MM.1S (cell line): ENCODE measurements around the gene DUSP9.

Experiments
- DNase-seq: peaks from one replicate; pipeline ENCODE4 v3.0.0-alpha.2; 2015
- H2AFZ ChIP-seq: fragments of 300-600 bp; sonication (generic); 2 replicates; pipeline ENCODE4 v1.6.0; 2016; ENCODE audit warnings: antibody characterized with exemption, low read length
- H3F3A ChIP-seq: fragments of 300-600 bp; sonication (generic); 2 replicates; pipeline ENCODE4 v1.6.1; 2016; ENCODE audit warnings: mild to moderate bottlenecking, antibody characterized with exemption, low read length, moderate library complexity, mixed read lengths; ENCODE audit not compliant: insufficient read depth
- H3K27ac ChIP-seq: fragments of 300-600 bp; sonication (generic); 2 replicates; pipeline ENCODE4 v1.5.1; 2016; ENCODE audit warnings: mild to moderate bottlenecking, low read length
- H3K27me3 ChIP-seq: fragments of 300-600 bp; sonication (generic); replicated peaks from 2 replicates; pipeline ENCODE4 v1.6.0; 2016; ENCODE audit warnings: low read length; ENCODE audit not compliant: insufficient read depth
- H3K36me3 ChIP-seq: fragments of 300-600 bp; sonication (generic); replicated peaks from 2 replicates; pipeline ENCODE4 v1.6.1; 2016; ENCODE audit warnings: mild to moderate bottlenecking, low read length, mixed read lengths; ENCODE audit not compliant: insufficient read depth
- H3K4me1 ChIP-seq: fragments of 300-600 bp; sonication (generic); 2 replicates; pipeline ENCODE4 v1.6.1; 2016; ENCODE audit warnings: low read length, mixed read lengths
- H3K4me2 ChIP-seq: fragments of 300-600 bp; sonication (generic); 2 replicates; pipeline ENCODE4 v1.6.0; 2016; ENCODE audit warnings: low read depth, low read length
- H3K4me3 ChIP-seq: fragments of 300-600 bp; sonication (generic); 2 replicates; pipeline ENCODE4 v1.5.1; 2016; ENCODE audit warnings: low read length, mixed read lengths
- H3K79me2 ChIP-seq: fragments of 300-600 bp; sonication (generic); 2 replicates; pipeline ENCODE4 v1.6.1; 2016; ENCODE audit warnings: mixed run types, low read length, mixed read lengths
- H3K9ac ChIP-seq: fragments of 300-600 bp; sonication (generic); 2 replicates; pipeline ENCODE4 v1.6.1; 2016; ENCODE audit warnings: low read length, mixed read lengths
- H3K9me2 ChIP-seq: fragments of 300-600 bp; sonication (generic); replicated peaks from 2 replicates; pipeline ENCODE4 v1.6.1; 2016; ENCODE audit warnings: mild to moderate bottlenecking, low read length, mixed read lengths; ENCODE audit not compliant: insufficient read depth
- H3K9me3 ChIP-seq: fragments of 300-600 bp; sonication (generic); replicated peaks from 2 replicates; pipeline ENCODE4 v1.6.1; 2016; ENCODE audit warnings: mild to moderate bottlenecking, low read length, mixed read lengths; ENCODE audit not compliant: insufficient read depth
- H4K20me1 ChIP-seq: fragments of 300-600 bp; sonication (generic); 2 replicates; pipeline ENCODE4 v1.6.1; 2016; ENCODE audit warnings: mild to moderate bottlenecking, low read length, moderate library complexity, mixed read lengths; ENCODE audit not compliant: insufficient read depth
- CTCF ChIP-seq: fragments of 300-600 bp; sonication (generic); IDR thresholded peaks from 2 replicates; pipeline ENCODE4 v1.5.1; 2016; ENCODE audit warnings: antibody characterized with exemption, low read length, mixed read lengths
- EZH2 ChIP-seq: fragments of 300-600 bp; sonication (generic); optimal IDR thresholded peaks from 2 replicates; pipeline ENCODE3; 2017; ENCODE audit warnings: low read depth, mild to moderate bottlenecking, antibody characterized with exemption, low read length, mixed read lengths
- EZH2phosphoT487 ChIP-seq: fragments of 300-600 bp; sonication (generic); IDR thresholded peaks from 2 replicates; pipeline ENCODE4 v1.6.1; 2018; ENCODE audit warnings: antibody characterized with exemption, low read length

DUSP9 gene

DNA sequence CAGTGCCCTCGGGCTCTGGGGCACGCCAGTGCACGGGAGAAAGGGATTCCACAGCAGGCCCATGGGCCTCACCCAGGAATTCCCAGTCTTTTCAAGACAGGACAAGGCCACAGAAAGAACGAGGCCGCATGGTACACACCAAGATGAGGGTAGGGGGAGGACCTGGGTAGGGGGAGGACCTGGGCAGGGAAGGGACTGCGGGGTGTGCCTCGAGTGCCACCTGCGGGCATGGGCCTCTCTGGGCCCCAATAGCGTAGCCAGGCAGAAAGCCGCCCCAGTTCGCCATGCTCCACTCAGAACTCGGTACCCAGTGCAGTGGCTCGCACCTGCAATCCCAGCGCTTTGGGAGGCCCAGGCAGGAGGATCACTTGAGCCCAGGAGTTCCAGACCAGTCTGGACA lies 14.0 kb upstream of the DUSP9 start:
- Histone ChIP-seq H3K36me3 (no peaks in the 10 kb centered on the region), H3K9ac (no peak overlapping the region), H2AFZ (no peak overlapping the region), H3K4me1 (no peaks in the 10 kb centered on the region), H3K79me2 (no peaks in the 10 kb centered on the region), H3F3A (no peaks in the 10 kb centered on the region), H3K4me2 (no peak overlapping the region), H3K4me3 (no peak overlapping the region), H3K9me3 (no peaks in the 10 kb centered on the region), H3K27ac (no peak overlapping the region), H3K9me2 (no peaks in the 10 kb centered on the region), H3K27me3 (peaks cover 66% of the 10 kb centered on the region), H4K20me1 (no peaks in the 10 kb centered on the region)
- TF ChIP-seq EZH2 (no peak), CTCF (no peak), EZH2phosphoT487 (no peak)
- no peak for DNase-seq

DNA sequence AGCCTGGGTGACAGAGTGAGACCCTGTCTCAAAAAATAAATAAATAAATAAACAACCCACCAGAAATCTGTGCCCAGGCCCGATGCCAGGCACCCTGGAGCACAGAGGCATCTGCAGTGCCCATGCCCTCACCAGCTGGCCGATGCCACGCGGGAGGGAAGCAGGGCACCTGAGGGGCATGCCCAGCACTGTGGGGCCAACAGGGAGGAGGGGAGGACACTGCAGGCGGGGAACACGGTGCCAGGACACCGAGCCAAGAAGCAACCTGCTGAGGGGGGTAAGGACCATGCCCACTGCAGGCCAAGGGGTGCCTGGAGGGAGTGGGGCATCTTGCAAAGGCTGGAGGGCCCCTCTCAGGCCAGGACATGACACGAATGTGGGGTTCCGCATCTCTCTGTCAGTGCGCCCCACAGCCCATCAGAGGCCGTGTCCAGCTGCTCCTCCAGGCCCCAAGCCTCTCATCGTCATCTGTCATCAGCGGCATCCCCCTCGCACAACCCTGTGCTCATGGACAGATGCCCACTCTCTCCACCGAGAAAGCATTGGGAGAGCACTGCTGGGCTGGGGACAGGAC lies 13.3 kb upstream of the DUSP9 start:
- H3K27me3 ChIP-seq: peaks cover 69% of the 10 kb centered on the region
- TF ChIP-seq EZH2phosphoT487 (no peak), CTCF (no peak), EZH2 (no peak)
- H3K9me2 ChIP-seq: no peaks in the 10 kb centered on the region

DNA sequence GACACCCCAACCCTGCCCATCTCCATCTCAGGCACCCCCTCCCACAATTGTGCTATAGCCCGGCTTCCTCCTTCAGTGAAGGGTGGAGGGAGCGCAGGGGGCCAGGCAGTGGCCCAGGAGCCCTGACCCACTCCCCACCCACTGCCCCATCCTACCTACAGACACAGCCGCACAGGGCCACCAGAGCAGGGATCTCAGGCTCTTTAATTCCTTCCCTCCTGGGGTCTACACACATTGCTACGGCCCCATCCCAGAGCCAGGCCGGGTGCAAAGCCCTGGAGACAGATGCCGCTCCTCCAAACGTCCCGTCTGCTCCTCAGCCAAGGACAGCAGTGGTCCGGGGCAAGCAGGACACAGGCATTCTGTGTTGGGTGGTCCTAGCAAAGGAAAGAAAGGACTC lies 12.8 kb upstream of the DUSP9 start:
- no peak overlapping the region for H3K4me3 ChIP-seq
- TF ChIP-seq EZH2 (no peak), EZH2phosphoT487 (no peak), CTCF (no peak)
- H3K79me2 ChIP-seq: no peaks in the 10 kb centered on the region
- no peaks in the 10 kb centered on the region for H4K20me1 ChIP-seq
- no peaks in the 10 kb centered on the region for H3K9me3 ChIP-seq
- H2AFZ ChIP-seq: no peak overlapping the region
- peaks cover 72% of the 10 kb centered on the region for H3K27me3 ChIP-seq
- H3K4me2 ChIP-seq: no peak overlapping the region
- DNase-seq: no peak
- no peaks in the 10 kb centered on the region for H3F3A ChIP-seq
- H3K27ac ChIP-seq: no peak overlapping the region
- no peak overlapping the region for H3K9ac ChIP-seq
- H3K36me3 ChIP-seq: no peaks in the 10 kb centered on the region
- H3K9me2 ChIP-seq: no peaks in the 10 kb centered on the region
- no peaks in the 10 kb centered on the region for H3K4me1 ChIP-seq

More for the DNA sequence above, 13.3 kb upstream of the DUSP9 start:
- Histone ChIP-seq H3K4me1 (no peaks in the 10 kb centered on the region), H4K20me1 (no peaks in the 10 kb centered on the region), H3K79me2 (no peaks in the 10 kb centered on the region), H3K36me3 (no peaks in the 10 kb centered on the region), H3F3A (no peaks in the 10 kb centered on the region), H3K9me3 (no peaks in the 10 kb centered on the region), H3K4me2 (no peak overlapping the region), H3K4me3 (no peak overlapping the region), H3K27ac (no peak overlapping the region), H2AFZ (no peak overlapping the region), H3K9ac (no peak overlapping the region)
- no peak for DNase-seq
